DMS153 (cell line): ENCODE data around the gene TMEM80.
"Not testable (repeated sequence)": the region's sequence is repeated elsewhere in the genome, so short reads cannot be mapped to it uniquely, and the experiment has no call there.

Experiments
- DNase-seq: peaks from one replicate; lab custom pipeline; 2025; lab: John Stamatoyannopoulos, UW

Gene TMEM80

GRCh38 chr11:679271-680207 lies 16.1 kb upstream of the TMEM80 start:
- DNase-seq = no peak

GRCh38 chr11:680476-680875 lies 15.1 kb upstream of the TMEM80 start:
- DNase-seq = no peak

GRCh38 chr11:680970-681369 lies 14.6 kb upstream of the TMEM80 start:
- no peak for DNase-seq

GRCh38 chr11:686451-687243 lies 9.0 kb upstream of the TMEM80 start:
- DNase-seq = no peak

- DNase-seq = no peak
These were observed 7.9 kb upstream of the TMEM80 start for GRCh38 chr11:687751-688150.

GRCh38 chr11:688681-689080 lies 6.9 kb upstream of the TMEM80 start:
- no peak for DNase-seq

- no peak for DNase-seq
These were observed 6.0 kb upstream of the TMEM80 start for GRCh38 chr11:689625-690024.

- DNase-seq = not testable (repeated sequence)
These were observed 5.4 kb upstream of the TMEM80 start for GRCh38 chr11:690244-690643.

GRCh38 chr11:690738-691633 lies 4.6 kb upstream of the TMEM80 start:
- no peak for DNase-seq

GRCh38 chr11:691710-692590 lies 3.7 kb upstream of the TMEM80 start:
- no peak for DNase-seq

GRCh38 chr11:692824-693414 lies 2.7 kb upstream of the TMEM80 start:
- no peak for DNase-seq

- peak; percentile 45 for DNase-seq
These were observed 2.2 kb upstream of the TMEM80 start for GRCh38 chr11:693415-693831.

GRCh38 chr11:693887-694562 lies 1.6 kb upstream of the TMEM80 start:
- peak; percentile 89 for DNase-seq

GRCh38 chr11:694563-695287 lies 891 bp upstream of the TMEM80 start, which contains the start of gene DEAF1:
Gene DEAF1 (minus strand): TSS chr11:695222. CDS start chr11:695047, 175 bp downstream.
- peak; percentile 95 for DNase-seq

- no peak for DNase-seq
These were observed 403 bp upstream of the TMEM80 start for GRCh38 chr11:695288-695537.

- DNase-seq = no peak
These were observed 1.4 kb downstream of the TMEM80 start for GRCh38 chr11:696955-697491.

- no peak for DNase-seq
These were observed 2.2 kb downstream of the TMEM80 start for GRCh38 chr11:697811-698311.

GRCh38 chr11:698493-699115 lies 3.0 kb downstream of the TMEM80 start:
- DNase-seq = no peak

GRCh38 chr11:699116-699508 lies 3.5 kb downstream of the TMEM80 start:
- DNase-seq = no peak
